ENCODE data around the gene PLSCR4. TPM values are rescaled to one million over a fixed set of nuclear protein-coding genes. Genes with fewer than 3 reads are reported as not detected.
A peak's percentile ranks its signal among the peaks of the same experiment; 100 is the strongest.

PLSCR4 gene
- total RNA-seq, 4 donors from 2014 or later: 19.7 to 87.7 (median 41.0) TPM

DNA sequence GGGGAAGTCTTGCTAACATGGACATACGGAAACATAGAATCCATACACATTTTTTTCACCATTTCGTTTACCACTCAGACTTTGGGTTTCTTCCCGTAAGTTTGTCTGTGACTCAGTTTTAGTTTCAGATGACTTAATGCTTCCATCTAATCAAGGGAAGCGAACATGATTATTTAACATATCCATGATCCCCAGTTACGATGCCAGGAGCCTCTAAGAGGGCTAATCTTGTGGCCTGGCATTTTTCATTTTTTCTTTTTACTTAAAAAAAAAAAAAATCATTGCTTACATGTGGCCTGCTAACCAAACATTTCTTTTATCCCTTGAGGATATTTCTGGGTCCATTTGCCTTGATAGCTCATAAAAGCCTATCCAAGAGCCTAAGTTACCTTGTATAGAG, 69.7 kb downstream of the PLSCR4 start:
- no peaks in the 10 kb centered on the region for H3K4me1 ChIP-seq
- TF ChIP-seq EP300 (IDR thresholded peaks at IDR 0.05; ENCODE audit: low read depth): no peak
- TF ChIP-seq POLR2AphosphoS5 (IDR thresholded peaks at IDR 0.05): no peak
- TF ChIP-seq, protein P1, sequence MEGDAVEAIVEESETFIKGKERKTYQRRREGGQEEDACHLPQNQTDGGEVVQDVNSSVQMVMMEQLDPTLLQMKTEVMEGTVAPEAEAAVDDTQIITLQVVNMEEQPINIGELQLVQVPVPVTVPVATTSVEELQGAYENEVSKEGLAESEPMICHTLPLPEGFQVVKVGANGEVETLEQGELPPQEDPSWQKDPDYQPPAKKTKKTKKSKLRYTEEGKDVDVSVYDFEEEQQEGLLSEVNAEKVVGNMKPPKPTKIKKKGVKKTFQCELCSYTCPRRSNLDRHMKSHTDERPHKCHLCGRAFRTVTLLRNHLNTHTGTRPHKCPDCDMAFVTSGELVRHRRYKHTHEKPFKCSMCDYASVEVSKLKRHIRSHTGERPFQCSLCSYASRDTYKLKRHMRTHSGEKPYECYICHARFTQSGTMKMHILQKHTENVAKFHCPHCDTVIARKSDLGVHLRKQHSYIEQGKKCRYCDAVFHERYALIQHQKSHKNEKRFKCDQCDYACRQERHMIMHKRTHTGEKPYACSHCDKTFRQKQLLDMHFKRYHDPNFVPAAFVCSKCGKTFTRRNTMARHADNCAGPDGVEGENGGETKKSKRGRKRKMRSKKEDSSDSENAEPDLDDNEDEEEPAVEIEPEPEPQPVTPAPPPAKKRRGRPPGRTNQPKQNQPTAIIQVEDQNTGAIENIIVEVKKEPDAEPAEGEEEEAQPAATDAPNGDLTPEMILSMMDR (IDR thresholded peaks at IDR 0.05): no peak
- no peak for TF ChIP-seq POLR2A (IDR thresholded peaks at IDR 0.05)
- H3K27me3 ChIP-seq: no peaks in the 10 kb centered on the region
- no peak overlapping the region for H3K27ac ChIP-seq
- intact Hi-C loops (cut with DNase I; ENCODE audit: low total_unique reads): no loop called here
- no peak for DNase-seq
- H3K9me3 ChIP-seq: no peaks in the 10 kb centered on the region
- WGBS, 2 donors (ENCODE audit: low coverage in 1 of 2): 87 to 92% methylated on average over 4 to 5 of the region's 5 CpGs
- H3K4me3 ChIP-seq: no peak overlapping the region
- H3K36me3 ChIP-seq: no peaks in the 10 kb centered on the region
- in situ Hi-C loops (cut with MboI; ENCODE audit: low pct_ligation_motif_present in 1 of 4, low pct_unique_long_range_greater_than_20kb in 1 of 4, low sequenced_read_pairs in 3 of 4): loop anchor here in 1 of 4 donors (25.0 kb wide), 1 partner anchor 119 kb away; no protein-coding TSS in a partner anchor

DNA sequence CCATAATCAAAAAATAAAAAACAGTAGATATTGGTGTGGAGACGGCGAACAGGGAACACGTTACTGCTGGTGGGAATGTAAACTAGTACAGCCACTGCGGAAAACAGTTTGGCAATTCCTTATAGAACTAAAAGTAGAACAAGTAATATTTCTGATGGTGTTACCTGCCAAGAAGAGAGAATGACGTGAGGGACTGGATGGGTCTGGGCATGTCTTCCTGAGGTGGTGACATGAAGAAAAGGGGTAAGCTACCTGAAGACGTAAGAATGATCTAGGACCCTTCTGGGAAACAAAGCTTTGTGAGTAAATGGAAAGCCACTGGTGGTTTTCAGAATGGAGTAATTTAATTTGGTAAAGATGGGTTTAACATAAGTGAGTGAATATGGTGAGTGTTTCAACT, 70.5 kb downstream of the PLSCR4 start:
- H3K27ac ChIP-seq: no peak overlapping the region
- no peaks in the 10 kb centered on the region for H3K27me3 ChIP-seq
- no peaks in the 10 kb centered on the region for H3K9me3 ChIP-seq
- no peak overlapping the region for H3K4me3 ChIP-seq
- DNase-seq: no peak
- no peaks in the 10 kb centered on the region for H3K4me1 ChIP-seq
- TF ChIP-seq POLR2AphosphoS5 (IDR thresholded peaks at IDR 0.05) (no peak), EP300 (IDR thresholded peaks at IDR 0.05; ENCODE audit: low read depth) (no peak), POLR2A (IDR thresholded peaks at IDR 0.05) (no peak)
- TF ChIP-seq, protein P1 (IDR thresholded peaks at IDR 0.05): no peak
- 86 to 92% methylated on average over 4 to 6 of the region's 6 CpGs for WGBS, 2 donors (ENCODE audit: low coverage in 1 of 2)
- intact Hi-C loops (cut with DNase I; ENCODE audit: low total_unique reads) (no loop called here), in situ Hi-C loops (cut with MboI; ENCODE audit: low pct_ligation_motif_present in 1 of 4, low pct_unique_long_range_greater_than_20kb in 1 of 4, low sequenced_read_pairs in 3 of 4) (loop anchor here in 1 of 4 donors (25.0 kb wide), 1 partner anchor 118 kb away; no protein-coding TSS in a partner anchor)
- no peaks in the 10 kb centered on the region for H3K36me3 ChIP-seq

DNA sequence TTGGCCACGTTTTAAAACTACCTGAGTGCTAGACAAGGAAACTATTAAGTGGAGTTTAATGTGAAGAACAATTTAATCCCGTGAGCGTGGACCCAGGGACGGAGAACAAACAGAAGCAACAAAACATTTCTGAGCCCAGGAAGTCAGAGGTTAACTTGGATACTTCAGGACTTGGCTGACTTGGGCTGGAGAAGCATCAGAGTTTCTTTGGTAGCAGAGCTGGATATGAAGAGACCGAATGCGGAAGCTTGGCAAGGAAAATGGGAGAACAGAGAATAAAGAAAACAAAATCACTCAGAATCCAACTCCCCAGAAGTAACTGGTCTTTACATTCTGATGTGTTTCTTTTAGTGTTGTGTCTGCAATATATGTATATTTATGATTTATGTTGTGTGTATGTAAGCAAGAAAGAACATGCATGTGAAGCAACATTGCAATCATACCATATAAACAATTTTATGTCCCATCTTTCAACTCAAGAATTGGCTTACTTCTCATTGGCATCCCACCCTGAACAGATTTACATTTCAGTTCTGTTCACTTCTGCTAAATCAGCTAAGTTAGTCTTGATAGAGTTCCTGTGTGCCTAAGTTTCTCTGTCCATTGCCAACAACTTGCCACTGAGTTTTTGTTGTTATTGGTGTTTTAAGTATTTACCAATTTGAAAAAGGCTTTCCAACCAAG, 72.8 kb downstream of the PLSCR4 start:
- Histone ChIP-seq H3K9me3 (no peaks in the 10 kb centered on the region), H3K4me1 (no peaks in the 10 kb centered on the region), H3K27me3 (no peaks in the 10 kb centered on the region), H3K27ac (peak overlapping the region in 2 of 4 donors; percentile 13 to 34), H3K36me3 (no peaks in the 10 kb centered on the region), H3K4me3 (no peak overlapping the region)
- no peak for DNase-seq
- TF ChIP-seq, protein P1 (IDR thresholded peaks at IDR 0.05): no peak
- no peak for TF ChIP-seq POLR2A (IDR thresholded peaks at IDR 0.05)
- no peak for TF ChIP-seq POLR2AphosphoS5 (IDR thresholded peaks at IDR 0.05)
- no peak for TF ChIP-seq EP300 (IDR thresholded peaks at IDR 0.05; ENCODE audit: low read depth)
- 54 to 72% methylated on average over 6 of the region's 6 CpGs for WGBS, 2 donors (ENCODE audit: low coverage in 1 of 2)
- intact Hi-C loops (cut with DNase I; ENCODE audit: low total_unique reads): no loop called here
- in situ Hi-C loops (cut with MboI; ENCODE audit: low pct_ligation_motif_present in 1 of 4, low pct_unique_long_range_greater_than_20kb in 1 of 4, low sequenced_read_pairs in 3 of 4): loop anchor here in 1 of 4 donors (25.0 kb wide), 1 partner anchor 116 kb away; no protein-coding TSS in a partner anchor

GRCh38 chr3:146177519-146177918, 73.4 kb downstream of the PLSCR4 start:
- H3K4me1 ChIP-seq: no peaks in the 10 kb centered on the region
- DNase-seq: no peak
- in situ Hi-C loops (cut with MboI; ENCODE audit: low pct_ligation_motif_present in 1 of 4, low pct_unique_long_range_greater_than_20kb in 1 of 4, low sequenced_read_pairs in 3 of 4) (loop anchor here in 1 of 4 donors (25.0 kb wide), 1 partner anchor 115 kb away; no protein-coding TSS in a partner anchor), intact Hi-C loops (cut with DNase I; ENCODE audit: low total_unique reads) (no loop called here)
- TF ChIP-seq POLR2A (IDR thresholded peaks at IDR 0.05): no peak
- TF ChIP-seq, protein P1 (IDR thresholded peaks at IDR 0.05): no peak
- TF ChIP-seq POLR2AphosphoS5 (IDR thresholded peaks at IDR 0.05): no peak
- TF ChIP-seq EP300 (IDR thresholded peaks at IDR 0.05; ENCODE audit: low read depth): no peak
- no peaks in the 10 kb centered on the region for H3K36me3 ChIP-seq
- H3K27me3 ChIP-seq: no peaks in the 10 kb centered on the region
- WGBS, 2 donors (ENCODE audit: low coverage in 1 of 2): 79% methylated on average over 1 of the region's 1 CpG; no CpG with 5 or more reads in 1 of the 2 donors
- H3K27ac ChIP-seq: peak overlapping the region in 2 of 4 donors; percentile 13 to 34
- H3K9me3 ChIP-seq: no peaks in the 10 kb centered on the region
- H3K4me3 ChIP-seq: no peak overlapping the region

Measured in transverse colon (tissue), 4 donors.